Inferior parietal cortex (tissue), 1 donor: Measurements from ENCODE around the gene IKZF5.

Experiments used
- DNase-seq: peaks from one replicate; pipeline ENCODE4 v3.0.0-alpha.2; 2016; ENCODE audit errors: extremely low spot score

Gene IKZF5

DNA sequence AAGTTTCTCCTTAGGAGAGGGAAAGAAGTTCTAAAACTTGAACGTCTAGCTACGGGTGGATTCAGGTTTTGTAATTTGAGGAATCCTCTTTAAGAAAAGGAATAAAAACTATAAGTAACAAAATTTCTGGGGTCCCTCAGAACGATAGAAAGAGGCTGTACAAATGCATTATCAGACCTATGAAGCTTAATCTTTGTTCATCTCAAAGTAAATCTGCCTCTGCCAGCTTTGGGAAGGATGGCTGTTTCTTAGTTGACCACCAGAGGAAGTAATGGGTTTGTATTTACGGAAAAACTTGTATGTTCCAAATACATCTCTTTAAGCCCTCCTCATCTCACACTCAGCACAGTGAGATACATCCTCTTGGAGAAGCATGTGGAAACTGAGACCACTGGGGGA lies 27.5 kb downstream of the IKZF5 start:
- no peak for DNase-seq

DNA sequence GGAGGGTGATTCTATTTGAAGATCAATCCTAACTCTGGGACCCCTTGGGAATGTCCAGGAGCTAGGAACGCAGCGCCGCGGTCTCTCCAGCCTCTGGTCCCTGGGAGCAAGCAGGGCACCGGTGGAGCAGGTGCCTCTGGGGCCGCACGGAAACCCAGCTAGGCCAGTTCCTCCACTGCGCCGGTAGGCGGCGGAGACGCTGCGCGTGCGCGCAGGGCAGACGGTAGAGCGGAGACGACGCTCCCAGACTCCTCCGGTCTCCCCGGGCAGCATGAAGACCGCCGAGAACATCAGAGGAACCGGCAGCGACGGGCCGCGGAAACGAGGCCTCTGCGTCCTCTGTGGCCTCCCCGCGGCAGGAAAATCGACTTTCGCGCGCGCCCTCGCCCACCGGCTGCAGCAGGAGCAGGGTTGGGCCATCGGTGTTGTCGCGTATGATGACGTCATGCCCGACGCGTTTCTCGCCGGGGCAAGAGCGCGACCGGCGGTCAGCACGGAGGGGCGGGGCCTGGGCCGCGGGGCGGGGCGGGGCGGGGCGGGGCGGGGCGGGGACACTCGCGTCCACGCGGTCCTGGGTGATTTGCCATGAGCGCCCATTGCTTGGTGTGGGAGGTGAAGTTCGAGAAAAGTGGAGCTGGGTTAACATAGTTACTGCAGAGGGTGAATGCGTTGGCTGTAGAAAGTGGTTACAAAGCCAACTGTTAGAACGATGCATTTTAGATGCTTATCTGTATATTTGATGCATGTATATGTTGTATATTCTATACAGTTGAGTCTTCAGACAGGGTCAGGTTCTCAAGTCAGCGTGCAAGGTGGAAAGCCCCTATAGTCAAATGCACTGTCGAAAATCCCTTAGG lies 28.2 kb downstream of the IKZF5 start, which contains the start of gene PSTK:
TSS of gene PSTK (plus strand) at position 193 of the 857 bp plus-strand sequence. CDS start at position 272, 79 bp downstream.
- DNase-seq = peak; percentile 90

DNA sequence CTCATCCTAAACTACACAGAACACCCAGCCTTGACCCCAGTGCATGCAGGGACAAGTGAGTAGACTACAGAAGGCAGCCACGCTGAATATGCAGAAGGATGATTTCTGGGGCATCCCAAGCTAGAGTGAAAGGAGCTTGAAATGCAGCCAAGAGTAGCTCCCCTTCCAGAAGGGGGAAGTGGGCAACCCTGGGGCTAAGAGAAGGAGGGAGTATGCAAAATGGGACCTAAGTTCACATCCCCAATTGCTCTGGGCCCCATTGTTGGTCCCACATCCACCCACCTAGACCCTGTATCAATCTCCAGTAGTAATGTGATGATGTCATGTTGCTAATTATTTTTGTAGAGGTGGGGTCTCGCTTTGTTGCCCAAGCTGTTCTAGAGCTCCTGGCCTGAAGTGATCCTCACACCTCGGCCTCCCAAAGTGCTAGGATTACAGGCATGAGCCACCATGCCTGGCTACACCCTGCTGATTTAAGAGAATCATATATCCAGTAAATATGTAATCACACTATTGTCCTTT lies 34.0 kb downstream of the IKZF5 start:
- no peak for DNase-seq

DNA sequence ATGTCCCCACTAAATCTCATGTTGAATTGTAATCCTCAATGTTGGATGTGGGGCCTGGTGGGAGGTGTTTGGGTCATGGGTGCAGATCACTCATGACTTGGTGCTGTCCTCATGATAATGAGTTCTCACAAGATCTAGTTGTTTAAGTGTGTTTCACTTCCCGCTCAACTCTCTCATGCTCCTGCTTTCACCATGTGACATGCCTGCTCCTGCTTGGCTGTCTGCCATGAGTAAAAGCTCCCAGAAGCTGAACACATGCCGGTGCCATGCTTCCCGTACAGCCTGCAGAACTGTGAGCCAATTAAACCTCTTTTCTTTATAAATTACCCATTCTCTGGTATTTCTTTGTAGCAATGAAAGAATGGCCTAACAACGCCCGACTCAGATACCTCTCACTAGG lies 34.6 kb downstream of the IKZF5 start:
- no peak for DNase-seq

DNA sequence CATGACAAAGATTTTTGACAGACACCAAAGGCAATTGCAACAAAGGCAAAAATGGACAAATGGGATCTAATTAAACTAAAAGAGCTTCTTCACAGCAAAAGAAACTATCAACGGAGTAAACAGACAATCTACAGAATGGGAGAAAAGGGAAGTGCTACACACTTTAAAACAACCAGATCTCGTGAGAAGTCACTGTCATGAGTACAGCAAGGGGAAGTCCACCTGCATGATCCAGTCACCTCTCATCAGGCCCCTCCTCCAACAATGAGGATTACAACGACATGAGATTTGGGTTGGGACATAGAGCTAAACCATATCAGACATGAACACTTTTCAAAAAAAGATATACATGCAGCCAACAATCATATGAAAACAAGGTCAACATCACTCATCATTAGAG lies 39.9 kb downstream of the IKZF5 start:
- no peak for DNase-seq

DNA sequence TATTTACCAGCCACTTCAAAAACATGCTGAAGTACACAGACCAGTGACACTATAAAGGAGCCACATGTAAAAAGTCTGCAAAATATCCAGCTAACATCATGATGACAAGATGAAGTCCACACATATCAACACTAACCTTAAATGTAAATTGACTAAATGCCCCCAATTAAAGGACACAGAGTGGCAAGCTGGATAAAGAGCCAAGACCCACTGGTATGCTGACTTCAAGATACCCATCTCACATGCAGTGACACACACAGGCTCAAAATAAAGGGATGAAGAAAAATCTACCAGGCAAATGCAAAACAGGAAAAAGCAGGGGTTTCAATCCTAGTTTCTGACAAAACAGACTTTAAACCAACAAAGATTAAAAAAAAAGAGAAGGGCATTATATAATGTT lies 41.7 kb downstream of the IKZF5 start:
- no peak for DNase-seq

DNA sequence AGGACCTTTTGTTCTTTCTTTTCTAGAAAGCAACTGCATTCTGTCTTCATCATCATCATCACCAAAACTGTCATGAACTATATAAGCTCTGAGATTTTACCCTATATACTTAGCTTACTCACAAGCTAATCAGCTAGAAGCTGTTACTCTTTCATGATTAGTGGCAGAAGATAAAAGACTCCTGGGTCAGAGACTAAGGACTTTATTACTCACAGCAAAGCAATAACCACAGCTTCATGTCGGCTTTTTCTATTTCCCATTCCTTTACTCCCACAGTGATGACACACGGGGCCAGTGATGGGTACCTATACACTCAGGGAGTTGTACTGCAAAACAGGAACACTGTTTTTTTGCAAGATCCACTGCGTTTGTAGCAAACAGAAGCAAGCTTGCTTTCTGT lies 46.2 kb downstream of the IKZF5 start:
- no peak for DNase-seq

DNA sequence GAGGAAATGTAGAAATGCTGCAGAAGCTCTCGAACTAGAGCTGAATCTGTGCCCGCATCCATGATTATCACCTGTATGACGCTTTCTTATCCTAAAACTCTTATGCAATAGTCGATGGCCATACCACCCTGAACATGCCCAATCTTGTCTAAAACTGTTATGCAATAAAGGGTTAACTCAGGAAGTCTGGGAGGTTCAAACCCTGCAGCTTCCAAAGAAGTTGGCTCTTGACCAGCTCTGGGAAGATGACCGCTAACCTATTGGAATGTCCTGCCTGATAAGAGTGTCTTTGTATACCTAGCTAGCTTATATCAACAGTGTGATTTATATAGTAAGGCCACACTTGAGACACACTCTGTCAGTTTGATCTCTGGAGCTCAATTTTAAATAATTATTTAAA lies 51.1 kb downstream of the IKZF5 start:
- DNase-seq = no peak

DNA sequence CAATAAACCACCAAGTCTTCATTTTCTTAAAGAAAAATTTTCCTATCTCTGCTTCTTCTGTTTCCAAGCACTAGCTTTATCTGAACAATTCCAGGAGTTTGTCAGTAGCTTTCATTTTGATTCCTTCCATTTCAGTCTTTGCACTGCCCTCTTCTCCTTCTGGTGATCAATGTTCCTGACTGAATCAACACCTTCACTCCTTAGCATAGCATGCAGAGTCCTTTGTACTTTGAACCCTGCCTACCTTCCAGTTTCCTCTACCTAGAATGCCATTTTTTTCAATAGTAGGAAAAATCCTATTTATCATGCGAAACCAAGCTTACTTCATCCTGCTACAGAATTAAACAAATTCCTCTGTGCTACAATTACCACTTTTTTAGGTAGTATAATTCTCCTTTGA lies 52.7 kb downstream of the IKZF5 start:
- DNase-seq = no peak

DNA sequence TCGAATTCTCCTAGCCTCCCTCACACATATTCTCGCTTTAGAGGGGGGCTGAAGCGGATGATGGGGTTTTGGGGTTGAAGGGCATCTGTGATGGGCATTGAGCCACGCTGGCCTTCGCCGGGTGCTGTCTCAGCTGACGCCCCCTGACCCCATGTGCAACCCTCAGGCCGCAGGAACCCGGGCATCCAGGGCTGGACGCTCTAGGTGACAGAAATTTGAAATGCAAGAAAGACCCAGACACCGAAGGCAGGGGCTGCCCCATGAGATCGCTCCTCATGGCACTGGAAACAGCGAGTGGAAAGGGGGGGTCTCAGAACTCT lies 53.9 kb downstream of the IKZF5 start:
- DNase-seq = no peak

DNA sequence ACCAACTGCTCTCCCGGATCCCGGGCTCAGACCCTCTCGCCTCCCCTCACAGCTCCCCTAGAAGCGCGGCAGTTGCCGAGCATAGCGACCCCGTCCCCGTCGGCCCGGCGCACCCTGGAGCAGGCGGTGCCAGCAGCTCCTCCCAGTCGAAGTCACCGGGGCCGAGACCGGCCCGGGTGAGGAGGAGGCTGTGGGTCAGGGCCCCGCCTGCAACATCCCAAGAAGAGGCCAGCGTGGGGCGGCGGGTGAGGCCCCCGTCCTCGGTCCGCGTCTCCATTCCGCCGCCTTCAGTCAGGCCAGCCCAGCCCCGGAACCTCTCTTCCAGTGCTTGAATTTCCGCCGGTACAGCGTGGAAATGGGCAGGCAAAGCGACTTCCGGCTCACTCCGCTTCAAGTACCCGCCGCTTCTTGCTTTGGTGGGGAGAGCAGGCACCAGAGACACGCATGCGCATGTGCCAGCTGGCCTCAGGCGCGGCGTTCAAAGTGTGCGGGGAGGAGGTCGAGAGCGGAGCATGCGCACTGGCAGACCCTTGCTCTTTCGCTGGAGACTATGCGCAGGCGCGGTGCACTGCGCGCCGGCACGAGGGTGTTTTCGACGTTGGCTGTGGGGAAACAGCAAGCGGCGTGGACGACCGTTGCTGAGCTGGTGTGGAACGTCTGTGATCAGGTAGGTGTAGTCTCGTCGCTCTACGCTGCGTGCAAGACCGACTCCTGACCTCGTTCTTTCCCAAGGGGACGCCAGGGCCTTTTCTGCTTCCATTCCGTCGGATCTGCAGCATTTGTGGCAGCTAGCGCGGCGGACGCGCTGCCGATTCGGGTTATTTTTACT lies 54.5 kb downstream of the IKZF5 start, which contains the start of gene C10orf88:
TSS of gene C10orf88 (minus strand) at position 326 of the 829 bp plus-strand sequence. CDS start at position 277, 49 bp downstream.
- DNase-seq = peak; percentile 97

DNA sequence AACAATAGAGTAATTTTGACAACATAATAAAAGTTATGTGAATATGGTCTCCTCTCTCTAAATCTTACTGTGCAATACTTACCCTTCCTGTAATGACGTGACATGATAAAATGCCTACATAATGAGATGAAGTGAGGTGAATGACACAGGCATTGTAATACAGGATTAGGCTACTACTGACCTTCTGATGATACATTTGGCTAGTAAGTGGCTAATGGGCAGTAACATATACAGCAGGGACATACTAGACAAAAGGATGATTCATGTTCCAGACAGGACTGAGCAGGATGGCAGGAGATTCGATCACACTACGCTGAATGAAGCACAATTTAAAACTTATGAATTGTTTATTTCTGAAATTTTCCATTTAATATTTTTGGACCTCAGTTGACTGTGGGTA lies 59.3 kb downstream of the IKZF5 start:
- DNase-seq = no peak
